K562 (cell line): ENCODE data around the gene DDR1. TPM values are rescaled to one million over a fixed set of nuclear protein-coding genes. Genes with fewer than 3 reads are reported as not detected.

Experiments
- ATF7 ChIP-seq: fragments of 450-650 bp; IDR thresholded peaks from 2 replicates; pipeline ENCODE4 v1.7.1; 2014; ENCODE audit warnings: mild to moderate bottlenecking, moderate library complexity
- CREM ChIP-seq: IDR thresholded peaks from 2 replicates; pipeline ENCODE4 v1.6.1; 2014; ENCODE audit warnings: antibody characterized with exemption, low read depth
- GABPB1 ChIP-seq: sonication (generic); formaldehyde crosslinking; IDR thresholded peaks from 2 replicates; pipeline ENCODE4 v1.8.0; 2022; ENCODE audit warnings: mild to moderate bottlenecking, missing genetic modification reagents
- GATAD2A ChIP-seq: fragments of 450-650 bp; IDR thresholded peaks from 2 replicates; pipeline ENCODE4 v1.6.1; 2017
- IFI16 ChIP-seq: fragments of 250-450 bp; sonication (Bioruptor Pico); IDR thresholded peaks from 2 replicates; pipeline ENCODE4 v2.1.2; 2022; ENCODE audit warnings: mild to moderate bottlenecking, inconsistent platforms
- KAT8 ChIP-seq: fragments of 450-650 bp; IDR thresholded peaks from 2 replicates; pipeline ENCODE4 v1.6.1; 2016; ENCODE audit warnings: low read depth, mild to moderate bottlenecking
- POLR2A ChIP-seq: fragments of 450-650 bp; conservative IDR thresholded peaks from 2 replicates; pipeline ENCODE4 v1.6.1; 2016
- SMARCE1 ChIP-seq: fragments of 450-650 bp; IDR thresholded peaks from 2 replicates; pipeline ENCODE4 v1.7.1; 2016; ENCODE audit warnings: mild to moderate bottlenecking
- TCF3 ChIP-seq: sonication (generic); formaldehyde crosslinking; IDR thresholded peaks from 2 replicates; pipeline ENCODE4 v1.4.0; 2020; ENCODE audit warnings: mild to moderate bottlenecking, missing genetic modification reagents
- XRCC5 ChIP-seq: fragments of 200-400 bp; formaldehyde crosslinking; IDR thresholded peaks from 2 replicates; pipeline ENCODE4 v1.6.1; 2017; ENCODE audit warnings: low read depth, mild to moderate bottlenecking, low read length
- ZBED1 ChIP-seq: IDR thresholded peaks from 2 replicates; pipeline ENCODE4 v1.6.1; 2014
- ZNF263 ChIP-seq: sonication (generic); formaldehyde crosslinking; IDR thresholded peaks from 2 replicates; pipeline ENCODE4 v1.8.0; 2022; ENCODE audit warnings: mild to moderate bottlenecking, missing genetic modification reagents, borderline replicate concordance
- ZNF347 ChIP-seq: fragments of 450-650 bp; formaldehyde crosslinking; IDR thresholded peaks from 2 replicates; pipeline ENCODE4 v1.4.0; 2020; ENCODE audit warnings: low read depth, mild to moderate bottlenecking, moderate library complexity
- polyA plus RNA-seq, 8 experiments: library from polyadenylated mRNA; depleted of rRNA in 4 of 8; stranded (reverse) in 5 of 8; unstranded in 3 of 8; fragments of >200 nt; fragmentation: Nextera tagmentation in 2 of 8; fragmentation: Illumina TruSeq in 1 of 8; extraction: Ambion mirVana in 2 of 8; extraction: Trizol in 1 of 8; gene quantifications; 2 replicates each; pipeline versions ENCODE4 v1.2.1 to v1.2.3, GENCODE V29; 2011 to 2014; ENCODE audit warnings: inconsistent platforms in 1 of 8, missing spikeins in 1 of 8
- total RNA-seq, 7 experiments: library from RNA; depleted of rRNA in 6 of 7; stranded (reverse); fragments of >200 nt in 6 of 7; fragmentation: Illumina TruSeq in 2 of 7; extraction: Trizol in 2 of 7; gene quantifications; 2 replicates each; pipeline versions ENCODE4 v1.2.1 to v1.2.3, GENCODE V29; 2011 to 2021; ENCODE audit warnings: low replicate concordance in 1 of 7
- TF ChIP-seq, protein P1 (sequence below): sonication (generic); formaldehyde crosslinking; IDR thresholded peaks from 2 replicates; pipeline ENCODE4 v1.8.0; 2023; ENCODE audit warnings: missing genetic modification reagents, mild to moderate bottlenecking, borderline replicate concordance
- TF ChIP-seq, protein P2 (sequence below): fragments of 150-350 bp; IDR thresholded peaks from 2 replicates; pipeline ENCODE4 v1.6.1; 2014; ENCODE audit warnings: low read depth, mild to moderate bottlenecking, low read length, borderline replicate concordance
- TF ChIP-seq, protein P3 (sequence below): fragments of 450-650 bp; IDR thresholded peaks from 2 replicates; pipeline ENCODE4 v1.6.1; 2016; ENCODE audit warnings: missing biosample characterization, missing genetic modification characterization

Gene DDR1
- total and polyA plus RNA-seq, 9 of the 15 experiments (the other 6 are each of a cell fraction or from before 2014, with no cell fraction given) = 1.4 to 44.6 (median 12.2) TPM

DNA sequence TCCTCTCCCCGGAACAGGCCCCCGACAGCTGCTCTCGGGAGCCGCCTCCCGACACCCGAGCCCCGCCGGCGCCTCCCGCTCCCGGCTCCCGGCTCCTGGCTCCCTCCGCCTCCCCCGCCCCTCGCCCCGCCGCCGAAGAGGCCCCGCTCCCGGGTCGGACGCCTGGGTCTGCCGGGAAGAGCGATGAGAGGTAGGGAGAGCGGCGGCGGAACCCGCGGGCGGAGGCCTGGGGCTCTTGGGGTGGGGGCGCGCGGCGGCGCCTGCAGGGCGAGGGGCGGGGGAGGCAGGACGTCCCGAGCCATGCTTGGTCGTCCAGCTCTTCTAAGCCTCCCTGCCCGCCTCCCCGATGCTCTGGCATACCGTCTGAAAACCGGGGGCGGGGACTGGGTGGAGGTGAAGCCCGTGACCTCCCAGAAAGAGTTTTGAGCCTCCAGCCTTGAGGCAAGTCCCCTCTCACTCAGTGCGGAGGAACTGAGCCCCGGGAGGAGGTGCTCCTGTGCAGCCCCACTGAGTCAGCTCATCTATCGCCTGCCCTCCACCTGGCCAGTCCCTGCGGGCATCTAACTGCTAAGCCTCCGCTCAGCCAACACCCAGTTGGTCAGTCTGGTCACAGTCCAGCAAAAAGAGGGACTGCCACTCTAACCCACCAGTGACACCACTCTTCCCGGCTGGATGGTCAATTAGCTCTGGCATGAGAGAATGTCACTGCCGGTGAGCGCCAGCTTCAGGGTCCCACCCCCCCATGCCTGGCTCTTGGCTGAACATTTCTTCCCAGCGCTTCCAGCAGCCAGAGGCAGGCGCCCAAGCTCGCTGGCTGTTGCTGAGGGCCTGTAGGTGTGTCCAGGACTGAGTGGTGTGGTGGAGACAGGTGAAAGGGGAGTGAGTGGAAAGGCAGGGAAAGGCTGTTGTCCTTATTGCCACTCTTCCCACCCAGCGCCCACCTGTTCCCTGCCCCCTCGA lies 482 bp downstream of the DDR1 start (continued):
- TF ChIP-seq, protein P1, sequence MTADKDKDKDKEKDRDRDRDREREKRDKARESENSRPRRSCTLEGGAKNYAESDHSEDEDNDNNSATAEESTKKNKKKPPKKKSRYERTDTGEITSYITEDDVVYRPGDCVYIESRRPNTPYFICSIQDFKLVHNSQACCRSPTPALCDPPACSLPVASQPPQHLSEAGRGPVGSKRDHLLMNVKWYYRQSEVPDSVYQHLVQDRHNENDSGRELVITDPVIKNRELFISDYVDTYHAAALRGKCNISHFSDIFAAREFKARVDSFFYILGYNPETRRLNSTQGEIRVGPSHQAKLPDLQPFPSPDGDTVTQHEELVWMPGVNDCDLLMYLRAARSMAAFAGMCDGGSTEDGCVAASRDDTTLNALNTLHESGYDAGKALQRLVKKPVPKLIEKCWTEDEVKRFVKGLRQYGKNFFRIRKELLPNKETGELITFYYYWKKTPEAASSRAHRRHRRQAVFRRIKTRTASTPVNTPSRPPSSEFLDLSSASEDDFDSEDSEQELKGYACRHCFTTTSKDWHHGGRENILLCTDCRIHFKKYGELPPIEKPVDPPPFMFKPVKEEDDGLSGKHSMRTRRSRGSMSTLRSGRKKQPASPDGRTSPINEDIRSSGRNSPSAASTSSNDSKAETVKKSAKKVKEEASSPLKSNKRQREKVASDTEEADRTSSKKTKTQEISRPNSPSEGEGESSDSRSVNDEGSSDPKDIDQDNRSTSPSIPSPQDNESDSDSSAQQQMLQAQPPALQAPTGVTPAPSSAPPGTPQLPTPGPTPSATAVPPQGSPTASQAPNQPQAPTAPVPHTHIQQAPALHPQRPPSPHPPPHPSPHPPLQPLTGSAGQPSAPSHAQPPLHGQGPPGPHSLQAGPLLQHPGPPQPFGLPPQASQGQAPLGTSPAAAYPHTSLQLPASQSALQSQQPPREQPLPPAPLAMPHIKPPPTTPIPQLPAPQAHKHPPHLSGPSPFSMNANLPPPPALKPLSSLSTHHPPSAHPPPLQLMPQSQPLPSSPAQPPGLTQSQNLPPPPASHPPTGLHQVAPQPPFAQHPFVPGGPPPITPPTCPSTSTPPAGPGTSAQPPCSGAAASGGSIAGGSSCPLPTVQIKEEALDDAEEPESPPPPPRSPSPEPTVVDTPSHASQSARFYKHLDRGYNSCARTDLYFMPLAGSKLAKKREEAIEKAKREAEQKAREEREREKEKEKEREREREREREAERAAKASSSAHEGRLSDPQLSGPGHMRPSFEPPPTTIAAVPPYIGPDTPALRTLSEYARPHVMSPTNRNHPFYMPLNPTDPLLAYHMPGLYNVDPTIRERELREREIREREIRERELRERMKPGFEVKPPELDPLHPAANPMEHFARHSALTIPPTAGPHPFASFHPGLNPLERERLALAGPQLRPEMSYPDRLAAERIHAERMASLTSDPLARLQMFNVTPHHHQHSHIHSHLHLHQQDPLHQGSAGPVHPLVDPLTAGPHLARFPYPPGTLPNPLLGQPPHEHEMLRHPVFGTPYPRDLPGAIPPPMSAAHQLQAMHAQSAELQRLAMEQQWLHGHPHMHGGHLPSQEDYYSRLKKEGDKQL (CRISPR knock-in tag) = peak; percentile 52; the same call in 1 of the 2 replicates
- TF ChIP-seq ZNF263 (CRISPR knock-in tag) = peak; percentile 23; the same call in 1 of the 2 replicates
- TF ChIP-seq GABPB1 (CRISPR knock-in tag) = 0 out of 2 replicates have a peak, but pooled peaks have one; percentile 30
- TF ChIP-seq, protein P2, sequence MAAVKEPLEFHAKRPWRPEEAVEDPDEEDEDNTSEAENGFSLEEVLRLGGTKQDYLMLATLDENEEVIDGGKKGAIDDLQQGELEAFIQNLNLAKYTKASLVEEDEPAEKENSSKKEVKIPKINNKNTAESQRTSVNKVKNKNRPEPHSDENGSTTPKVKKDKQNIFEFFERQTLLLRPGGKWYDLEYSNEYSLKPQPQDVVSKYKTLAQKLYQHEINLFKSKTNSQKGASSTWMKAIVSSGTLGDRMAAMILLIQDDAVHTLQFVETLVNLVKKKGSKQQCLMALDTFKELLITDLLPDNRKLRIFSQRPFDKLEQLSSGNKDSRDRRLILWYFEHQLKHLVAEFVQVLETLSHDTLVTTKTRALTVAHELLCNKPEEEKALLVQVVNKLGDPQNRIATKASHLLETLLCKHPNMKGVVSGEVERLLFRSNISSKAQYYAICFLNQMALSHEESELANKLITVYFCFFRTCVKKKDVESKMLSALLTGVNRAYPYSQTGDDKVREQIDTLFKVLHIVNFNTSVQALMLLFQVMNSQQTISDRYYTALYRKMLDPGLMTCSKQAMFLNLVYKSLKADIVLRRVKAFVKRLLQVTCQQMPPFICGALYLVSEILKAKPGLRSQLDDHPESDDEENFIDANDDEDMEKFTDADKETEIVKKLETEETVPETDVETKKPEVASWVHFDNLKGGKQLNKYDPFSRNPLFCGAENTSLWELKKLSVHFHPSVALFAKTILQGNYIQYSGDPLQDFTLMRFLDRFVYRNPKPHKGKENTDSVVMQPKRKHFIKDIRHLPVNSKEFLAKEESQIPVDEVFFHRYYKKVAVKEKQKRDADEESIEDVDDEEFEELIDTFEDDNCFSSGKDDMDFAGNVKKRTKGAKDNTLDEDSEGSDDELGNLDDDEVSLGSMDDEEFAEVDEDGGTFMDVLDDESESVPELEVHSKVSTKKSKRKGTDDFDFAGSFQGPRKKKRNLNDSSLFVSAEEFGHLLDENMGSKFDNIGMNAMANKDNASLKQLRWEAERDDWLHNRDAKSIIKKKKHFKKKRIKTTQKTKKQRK = no peak
- no peak for TF ChIP-seq ZNF347 (CRISPR knock-in tag)
- no peak for TF ChIP-seq KAT8
- TF ChIP-seq ZBED1 = no peak
- 0 out of 2 replicates have a peak, but pooled peaks have one; percentile 44 for TF ChIP-seq SMARCE1
- TF ChIP-seq GATAD2A = no peak
- no peak for TF ChIP-seq XRCC5
- TF ChIP-seq IFI16 (CRISPR knock-in tag) = no peak
- TF ChIP-seq CREM = no peak
- TF ChIP-seq ATF7 = no peak
- no peak for TF ChIP-seq TCF3 (CRISPR knock-in tag)
- TF ChIP-seq, protein P3, sequence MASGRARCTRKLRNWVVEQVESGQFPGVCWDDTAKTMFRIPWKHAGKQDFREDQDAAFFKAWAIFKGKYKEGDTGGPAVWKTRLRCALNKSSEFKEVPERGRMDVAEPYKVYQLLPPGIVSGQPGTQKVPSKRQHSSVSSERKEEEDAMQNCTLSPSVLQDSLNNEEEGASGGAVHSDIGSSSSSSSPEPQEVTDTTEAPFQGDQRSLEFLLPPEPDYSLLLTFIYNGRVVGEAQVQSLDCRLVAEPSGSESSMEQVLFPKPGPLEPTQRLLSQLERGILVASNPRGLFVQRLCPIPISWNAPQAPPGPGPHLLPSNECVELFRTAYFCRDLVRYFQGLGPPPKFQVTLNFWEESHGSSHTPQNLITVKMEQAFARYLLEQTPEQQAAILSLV = no peak
- 0 out of 2 replicates have a peak, but pooled peaks have one; percentile 32 for TF ChIP-seq POLR2A
